KMS-11 (cell line): ENCODE results near the gene ZNF678.
"Not testable (repeated sequence)": the region's sequence is repeated elsewhere in the genome, so short reads cannot be mapped to it uniquely, and the experiment has no call there.

Experiments
- H2AFZ ChIP-seq: fragments of 200-600 bp; sonication (generic); 2 replicates; pipeline ENCODE4 v1.6.1; 2016; ENCODE audit warnings: antibody characterized with exemption, mixed run types, low read depth
- H3K27ac ChIP-seq: fragments of 200-600 bp; sonication (generic); 2 replicates; pipeline ENCODE4 v1.6.1; 2016; ENCODE audit warnings: mild to moderate bottlenecking, mixed run types
- H3K27me3 ChIP-seq: fragments of 200-600 bp; sonication (generic); 2 replicates; pipeline ENCODE4 v1.6.1; 2017; ENCODE audit warnings: mild to moderate bottlenecking, low read depth, mixed run types, moderate library complexity; ENCODE audit not compliant: insufficient read depth
- H3K36me3 ChIP-seq: fragments of 200-600 bp; sonication (generic); 2 replicates; pipeline ENCODE4 v1.6.1; 2017; ENCODE audit warnings: mild to moderate bottlenecking, mixed run types; ENCODE audit not compliant: insufficient read depth
- H3K4me1 ChIP-seq: fragments of 200-600 bp; sonication (generic); 2 replicates; pipeline ENCODE4 v1.6.1; 2016; ENCODE audit warnings: mild to moderate bottlenecking, low read depth, mixed run types; ENCODE audit not compliant: poor library complexity, severe bottlenecking
- H3K4me2 ChIP-seq: fragments of 200-600 bp; sonication (generic); 2 replicates; pipeline ENCODE4 v1.7.0; 2016; ENCODE audit warnings: mild to moderate bottlenecking, mixed run types
- H3K4me3 ChIP-seq: fragments of 200-600 bp; sonication (generic); IDR thresholded peaks from 2 replicates; pipeline ENCODE4 v1.6.1; 2017; ENCODE audit warnings: low read depth, low read length, mixed read lengths; ENCODE audit not compliant: insufficient read depth
- H3K79me2 ChIP-seq: fragments of 200-600 bp; sonication (generic); 2 replicates; pipeline ENCODE4 v1.6.1; 2016; ENCODE audit warnings: low read depth, mixed run types; ENCODE audit not compliant: insufficient read depth
- H3K9ac ChIP-seq: fragments of 200-600 bp; sonication (generic); 2 replicates; pipeline ENCODE4 v1.6.1; 2016; ENCODE audit warnings: mild to moderate bottlenecking, mixed run types
- H4K20me1 ChIP-seq: fragments of 200-600 bp; sonication (generic); 2 replicates; pipeline ENCODE4 v1.6.1; 2016; ENCODE audit warnings: mild to moderate bottlenecking, mixed run types; ENCODE audit not compliant: insufficient read depth
- CTCF ChIP-seq: fragments of 200-600 bp; sonication (generic); conservative IDR thresholded peaks from 2 replicates; pipeline ENCODE4 v1.6.1; 2017; ENCODE audit warnings: low read depth, mild to moderate bottlenecking, antibody characterized with exemption, low read length, moderate library complexity, mixed read lengths

The ZNF678 gene

GRCh38 chr1:227548448-227548847 lies 14.9 kb upstream of the ZNF678 start:
- Histone ChIP-seq H3K9ac (no peak overlapping the region), H2AFZ (no peak overlapping the region), H3K79me2 (no peaks in the 10 kb centered on the region), H3K27me3 (no peaks in the 10 kb centered on the region), H4K20me1 (no peaks in the 10 kb centered on the region), H3K27ac (no peak overlapping the region), H3K36me3 (no peaks in the 10 kb centered on the region), H3K4me3 (no peak overlapping the region), H3K4me1 (no peaks in the 10 kb centered on the region), H3K4me2 (no peak overlapping the region)
- TF ChIP-seq CTCF = no peak

GRCh38 chr1:227549892-227550291 lies 13.5 kb upstream of the ZNF678 start:
- H3K4me1 ChIP-seq = no peaks in the 10 kb centered on the region
- TF ChIP-seq CTCF = no peak

GRCh38 chr1:227551881-227552280 lies 11.5 kb upstream of the ZNF678 start:
- H3K27me3 ChIP-seq, H3K27ac ChIP-seq, H3K79me2 ChIP-seq, H3K9ac ChIP-seq, H4K20me1 ChIP-seq, H3K4me1 ChIP-seq, H2AFZ ChIP-seq, H3K4me2 ChIP-seq, H3K36me3 ChIP-seq, H3K4me3 ChIP-seq: not testable (repeated sequence)

More at GRCh38 chr1:227549892-227550291, 13.5 kb upstream of the ZNF678 start:
- H3K4me2 ChIP-seq = no peak overlapping the region
- H4K20me1 ChIP-seq = no peaks in the 10 kb centered on the region
- H3K27me3 ChIP-seq = no peaks in the 10 kb centered on the region
- H3K4me3 ChIP-seq = no peak overlapping the region
- H3K9ac ChIP-seq = no peak overlapping the region
- H2AFZ ChIP-seq = no peak overlapping the region
- H3K79me2 ChIP-seq = no peaks in the 10 kb centered on the region
- H3K36me3 ChIP-seq = no peaks in the 10 kb centered on the region
- no peak overlapping the region for H3K27ac ChIP-seq

- TF ChIP-seq CTCF = no peak
- Histone ChIP-seq H2AFZ (no peak overlapping the region), H3K36me3 (no peaks in the 10 kb centered on the region), H3K79me2 (no peaks in the 10 kb centered on the region), H3K4me2 (no peak overlapping the region), H4K20me1 (no peaks in the 10 kb centered on the region), H3K27me3 (no peaks in the 10 kb centered on the region), H3K4me1 (no peaks in the 10 kb centered on the region), H3K9ac (no peak overlapping the region), H3K4me3 (no peak overlapping the region), H3K27ac (no peak overlapping the region)
Observed at GRCh38 chr1:227556288-227556687, 7.1 kb upstream of the ZNF678 start.

GRCh38 chr1:227557962-227558725 lies 5.2 kb upstream of the ZNF678 start:
- Histone ChIP-seq H4K20me1 (no peaks in the 10 kb centered on the region), H3K9ac (no peak overlapping the region), H2AFZ (no peak overlapping the region), H3K79me2 (no peaks in the 10 kb centered on the region), H3K36me3 (no peaks in the 10 kb centered on the region), H3K4me2 (no peak overlapping the region), H3K27me3 (no peaks in the 10 kb centered on the region), H3K4me1 (peaks cover 3% of the 10 kb centered on the region), H3K4me3 (no peak overlapping the region), H3K27ac (no peak overlapping the region)
- no peak for TF ChIP-seq CTCF
